Erythroblast (primary cell): Measurements from ENCODE around the gene MICAL2.

Source experiments
- GATA1 ChIP-seq: IDR thresholded peaks from 2 replicates; pipeline ENCODE4 v1.6.1; 2011; ENCODE audit warnings: low read depth, mild to moderate bottlenecking, control low read depth, low read length, moderate library complexity
- POLR2A ChIP-seq: IDR thresholded peaks from 2 replicates; pipeline ENCODE4 v1.6.1; 2011; ENCODE audit warnings: mild to moderate bottlenecking, low read length

DNA sequence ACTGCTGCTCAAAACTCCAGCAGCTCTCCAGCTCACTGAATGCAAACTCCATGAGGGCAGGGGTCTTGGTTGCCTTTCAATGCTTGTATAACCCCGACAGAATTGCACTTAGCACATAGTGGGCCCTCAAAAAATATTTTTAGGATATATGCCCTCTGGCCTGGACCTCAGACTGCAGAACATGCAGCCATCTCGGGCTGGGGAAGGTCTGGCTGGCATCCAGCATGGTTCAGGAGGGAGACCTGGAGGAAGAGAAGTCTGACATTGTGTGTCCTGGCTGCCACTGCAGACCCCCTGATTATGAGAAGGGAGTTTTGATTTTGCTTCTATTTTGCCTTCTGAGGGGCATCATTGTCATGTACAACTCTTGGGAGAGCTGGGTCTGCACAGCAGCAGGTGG lies 157.5 kb downstream of the MICAL2 start:
- TF ChIP-seq POLR2A = no peak
- no peak for TF ChIP-seq GATA1
